ENCODE data around the gene SLC12A7.

SLC12A7 gene

GRCh38 chr5:1014781-1015221 is 97.1 kb downstream of the SLC12A7 start:
- WGBS (ENCODE audit: insufficient coverage, insufficient read length): no CpG with 5 or more reads among the region's 17 CpGs
- H3K36me3 ChIP-seq (ENCODE audit: control insufficient read depth, insufficient read depth, low read length): no peaks in the 10 kb centered on the region; the same call in 1 of the 2 replicates
- no peak overlapping the region for H3K4me3 ChIP-seq (ENCODE audit: low read length)

GRCh38 chr5:1014346-1014745 is 97.5 kb downstream of the SLC12A7 start:
- no peak overlapping the region for H3K27ac ChIP-seq (ENCODE audit: low read length)
- no peak for DNase-seq (ENCODE audit: low read depth, low spot score)
- WGBS (ENCODE audit: insufficient coverage, insufficient read length): no CpG with 5 or more reads among the region's 14 CpGs

More at GRCh38 chr5:1014781-1015221, 97.1 kb downstream of the SLC12A7 start:
- Histone ChIP-seq H3K4me1 (ENCODE audit: control insufficient read depth, insufficient read depth, low read length) (no peaks in the 10 kb centered on the region), H3K9me3 (ENCODE audit: control insufficient read depth, insufficient read depth, low read length) (no peaks in the 10 kb centered on the region), H3K27ac (ENCODE audit: low read length) (no peak overlapping the region), H3K27me3 (ENCODE audit: control insufficient read depth, insufficient read depth, low read length) (peaks cover 3% of the 10 kb centered on the region; the same call in 1 of the 2 replicates)
- no peak for DNase-seq (ENCODE audit: low read depth, low spot score)

GRCh38 chr5:1013948-1014301 is 97.9 kb downstream of the SLC12A7 start:
- Histone ChIP-seq H3K27ac (ENCODE audit: low read length) (no peak overlapping the region), H3K27me3 (ENCODE audit: control insufficient read depth, insufficient read depth, low read length) (peaks cover 9% of the 10 kb centered on the region; the same call in 1 of the 2 replicates), H3K9me3 (ENCODE audit: control insufficient read depth, insufficient read depth, low read length) (no peaks in the 10 kb centered on the region), H3K36me3 (ENCODE audit: control insufficient read depth, insufficient read depth, low read length) (no peaks in the 10 kb centered on the region; the same call in 1 of the 2 replicates), H3K4me3 (ENCODE audit: low read length) (no peak overlapping the region), H3K4me1 (ENCODE audit: control insufficient read depth, insufficient read depth, low read length) (no peaks in the 10 kb centered on the region)
- no peak for DNase-seq (ENCODE audit: low read depth, low spot score)
- no CpG with 5 or more reads among the region's 3 CpGs for WGBS (ENCODE audit: insufficient coverage, insufficient read length)

More at GRCh38 chr5:1014346-1014745, 97.5 kb downstream of the SLC12A7 start:
- H3K27me3 ChIP-seq (ENCODE audit: control insufficient read depth, insufficient read depth, low read length): peaks cover 7% of the 10 kb centered on the region; the same call in 1 of the 2 replicates
- no peaks in the 10 kb centered on the region; the same call in 1 of the 2 replicates for H3K36me3 ChIP-seq (ENCODE audit: control insufficient read depth, insufficient read depth, low read length)
- H3K4me3 ChIP-seq (ENCODE audit: low read length): no peak overlapping the region
- no peaks in the 10 kb centered on the region for H3K9me3 ChIP-seq (ENCODE audit: control insufficient read depth, insufficient read depth, low read length)
- no peaks in the 10 kb centered on the region for H3K4me1 ChIP-seq (ENCODE audit: control insufficient read depth, insufficient read depth, low read length)

GRCh38 chr5:1013238-1013947 is 98.5 kb downstream of the SLC12A7 start:
- Histone ChIP-seq H3K4me1 (ENCODE audit: control insufficient read depth, insufficient read depth, low read length) (no peaks in the 10 kb centered on the region), H3K4me3 (ENCODE audit: low read length) (no peak overlapping the region), H3K9me3 (ENCODE audit: control insufficient read depth, insufficient read depth, low read length) (no peaks in the 10 kb centered on the region), H3K27ac (ENCODE audit: low read length) (no peak overlapping the region), H3K36me3 (ENCODE audit: control insufficient read depth, insufficient read depth, low read length) (no peaks in the 10 kb centered on the region; the same call in 1 of the 2 replicates), H3K27me3 (ENCODE audit: control insufficient read depth, insufficient read depth, low read length) (peaks cover 9% of the 10 kb centered on the region; the same call in 1 of the 2 replicates)
- no CpG with 5 or more reads among the region's 19 CpGs for WGBS (ENCODE audit: insufficient coverage, insufficient read length)
- no peak for DNase-seq (ENCODE audit: low read depth, low spot score)

GRCh38 chr5:1012900-1013237 is 99.0 kb downstream of the SLC12A7 start:
- Histone ChIP-seq H3K36me3 (ENCODE audit: control insufficient read depth, insufficient read depth, low read length) (no peaks in the 10 kb centered on the region; the same call in 1 of the 2 replicates), H3K9me3 (ENCODE audit: control insufficient read depth, insufficient read depth, low read length) (no peaks in the 10 kb centered on the region), H3K27me3 (ENCODE audit: control insufficient read depth, insufficient read depth, low read length) (peaks cover 11% of the 10 kb centered on the region; the same call in 1 of the 2 replicates), H3K27ac (ENCODE audit: low read length) (no peak overlapping the region), H3K4me3 (ENCODE audit: low read length) (no peak overlapping the region), H3K4me1 (ENCODE audit: control insufficient read depth, insufficient read depth, low read length) (no peaks in the 10 kb centered on the region)
- WGBS (ENCODE audit: insufficient coverage, insufficient read length): no CpG with 5 or more reads among the region's 7 CpGs
- DNase-seq (ENCODE audit: low read depth, low spot score): no peak

- Histone ChIP-seq H3K36me3 (ENCODE audit: control insufficient read depth, insufficient read depth, low read length) (no peaks in the 10 kb centered on the region; the same call in 1 of the 2 replicates), H3K4me1 (ENCODE audit: control insufficient read depth, insufficient read depth, low read length) (no peaks in the 10 kb centered on the region; the same call in 1 of the 2 replicates), H3K9me3 (ENCODE audit: control insufficient read depth, insufficient read depth, low read length) (no peaks in the 10 kb centered on the region), H3K4me3 (ENCODE audit: low read length) (no peak overlapping the region), H3K27me3 (ENCODE audit: control insufficient read depth, insufficient read depth, low read length) (peaks cover 11% of the 10 kb centered on the region; the same call in 1 of the 2 replicates), H3K27ac (ENCODE audit: low read length) (no peak overlapping the region)
- WGBS (ENCODE audit: insufficient coverage, insufficient read length): no CpG with 5 or more reads among the region's 12 CpGs
- no peak for DNase-seq (ENCODE audit: low read depth, low spot score)
These were observed 99.5 kb downstream of the SLC12A7 start for GRCh38 chr5:1012313-1012841.

GRCh38 chr5:1011741-1012312 is 100.0 kb downstream of the SLC12A7 start:
- Histone ChIP-seq H3K4me3 (ENCODE audit: low read length) (no peak overlapping the region), H3K4me1 (ENCODE audit: control insufficient read depth, insufficient read depth, low read length) (no peaks in the 10 kb centered on the region; the same call in 1 of the 2 replicates), H3K27me3 (ENCODE audit: control insufficient read depth, insufficient read depth, low read length) (peaks cover 11% of the 10 kb centered on the region; the same call in 1 of the 2 replicates), H3K27ac (ENCODE audit: low read length) (no peak overlapping the region), H3K9me3 (ENCODE audit: control insufficient read depth, insufficient read depth, low read length) (no peaks in the 10 kb centered on the region), H3K36me3 (ENCODE audit: control insufficient read depth, insufficient read depth, low read length) (no peaks in the 10 kb centered on the region; the same call in 1 of the 2 replicates)
- WGBS (ENCODE audit: insufficient coverage, insufficient read length): no CpG with 5 or more reads among the region's 19 CpGs
- DNase-seq (ENCODE audit: low read depth, low spot score): no peak

- H3K27me3 ChIP-seq (ENCODE audit: control insufficient read depth, insufficient read depth, low read length): peaks cover 11% of the 10 kb centered on the region; the same call in 1 of the 2 replicates
- WGBS (ENCODE audit: insufficient coverage, insufficient read length): no CpG with 5 or more reads among the region's 11 CpGs
- peak; percentile 70 for DNase-seq (ENCODE audit: low read depth, low spot score)
- H3K4me3 ChIP-seq (ENCODE audit: low read length): no peak overlapping the region
- no peaks in the 10 kb centered on the region for H3K9me3 ChIP-seq (ENCODE audit: control insufficient read depth, insufficient read depth, low read length)
- no peaks in the 10 kb centered on the region; the same call in 1 of the 2 replicates for H3K4me1 ChIP-seq (ENCODE audit: control insufficient read depth, insufficient read depth, low read length)
- no peak overlapping the region for H3K27ac ChIP-seq (ENCODE audit: low read length)
- H3K36me3 ChIP-seq (ENCODE audit: control insufficient read depth, insufficient read depth, low read length): no peaks in the 10 kb centered on the region; the same call in 1 of the 2 replicates
These were observed 100.6 kb downstream of the SLC12A7 start for GRCh38 chr5:1011226-1011631.

- Histone ChIP-seq H3K27me3 (ENCODE audit: control insufficient read depth, insufficient read depth, low read length) (peaks cover 16% of the 10 kb centered on the region; the same call in 1 of the 2 replicates), H3K4me1 (ENCODE audit: control insufficient read depth, insufficient read depth, low read length) (no peaks in the 10 kb centered on the region; the same call in 1 of the 2 replicates), H3K4me3 (ENCODE audit: low read length) (no peak overlapping the region), H3K27ac (ENCODE audit: low read length) (no peak overlapping the region), H3K36me3 (ENCODE audit: control insufficient read depth, insufficient read depth, low read length) (no peaks in the 10 kb centered on the region; the same call in 1 of the 2 replicates), H3K9me3 (ENCODE audit: control insufficient read depth, insufficient read depth, low read length) (no peaks in the 10 kb centered on the region)
- WGBS (ENCODE audit: insufficient coverage, insufficient read length): no CpG with 5 or more reads among the region's 13 CpGs
- no peak for DNase-seq (ENCODE audit: low read depth, low spot score)
These were observed 101.2 kb downstream of the SLC12A7 start for GRCh38 chr5:1010641-1011046.

- Histone ChIP-seq H3K9me3 (ENCODE audit: control insufficient read depth, insufficient read depth, low read length) (no peaks in the 10 kb centered on the region), H3K27me3 (ENCODE audit: control insufficient read depth, insufficient read depth, low read length) (peaks cover 21% of the 10 kb centered on the region; the same call in 1 of the 2 replicates), H3K4me1 (ENCODE audit: control insufficient read depth, insufficient read depth, low read length) (no peaks in the 10 kb centered on the region; the same call in 1 of the 2 replicates), H3K36me3 (ENCODE audit: control insufficient read depth, insufficient read depth, low read length) (no peaks in the 10 kb centered on the region; the same call in 1 of the 2 replicates), H3K4me3 (ENCODE audit: low read length) (no peak overlapping the region), H3K27ac (ENCODE audit: low read length) (no peak overlapping the region)
- WGBS (ENCODE audit: insufficient coverage, insufficient read length): no CpG with 5 or more reads among the region's 4 CpGs
- DNase-seq (ENCODE audit: low read depth, low spot score): no peak
These were observed 101.7 kb downstream of the SLC12A7 start for GRCh38 chr5:1010181-1010510.
